ENCODE measurements around the gene GP1BA. TPM values are rescaled to one million over a fixed set of nuclear protein-coding genes. Genes with fewer than 3 reads are reported as not detected.
A peak's percentile ranks its signal among the peaks of the same experiment; 100 is the strongest.

The GP1BA gene
- total RNA-seq, 4 donors from 2014 or later: not detected

- no peak for DNase-seq (ENCODE audit: low spot score in 2 of 2)
Measured at GRCh38 chr17:4940555-4941318, 8.7 kb downstream of the GP1BA start.

DNA sequence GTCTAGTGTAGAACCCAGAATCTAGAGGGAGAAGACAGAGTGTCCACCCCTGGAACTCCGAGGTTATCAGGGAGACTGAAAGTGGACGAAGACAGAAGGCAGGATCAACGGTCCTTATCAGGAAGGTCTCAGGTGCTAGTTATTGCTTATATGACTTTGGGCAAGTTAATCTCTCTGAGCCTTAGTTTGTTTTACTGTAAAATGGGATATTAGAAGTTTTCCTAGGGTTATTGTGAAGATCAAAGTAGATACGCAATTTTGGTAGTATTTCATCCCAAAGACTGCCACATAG lies 9.2 kb downstream of the GP1BA start:
- TF ChIP-seq POLR2A (IDR thresholded peaks at IDR 0.05) (no peak), EP300 (IDR thresholded peaks at IDR 0.05) (no peak), POLR2AphosphoS5 (IDR thresholded peaks at IDR 0.05) (no peak)
- TF ChIP-seq, protein P1, sequence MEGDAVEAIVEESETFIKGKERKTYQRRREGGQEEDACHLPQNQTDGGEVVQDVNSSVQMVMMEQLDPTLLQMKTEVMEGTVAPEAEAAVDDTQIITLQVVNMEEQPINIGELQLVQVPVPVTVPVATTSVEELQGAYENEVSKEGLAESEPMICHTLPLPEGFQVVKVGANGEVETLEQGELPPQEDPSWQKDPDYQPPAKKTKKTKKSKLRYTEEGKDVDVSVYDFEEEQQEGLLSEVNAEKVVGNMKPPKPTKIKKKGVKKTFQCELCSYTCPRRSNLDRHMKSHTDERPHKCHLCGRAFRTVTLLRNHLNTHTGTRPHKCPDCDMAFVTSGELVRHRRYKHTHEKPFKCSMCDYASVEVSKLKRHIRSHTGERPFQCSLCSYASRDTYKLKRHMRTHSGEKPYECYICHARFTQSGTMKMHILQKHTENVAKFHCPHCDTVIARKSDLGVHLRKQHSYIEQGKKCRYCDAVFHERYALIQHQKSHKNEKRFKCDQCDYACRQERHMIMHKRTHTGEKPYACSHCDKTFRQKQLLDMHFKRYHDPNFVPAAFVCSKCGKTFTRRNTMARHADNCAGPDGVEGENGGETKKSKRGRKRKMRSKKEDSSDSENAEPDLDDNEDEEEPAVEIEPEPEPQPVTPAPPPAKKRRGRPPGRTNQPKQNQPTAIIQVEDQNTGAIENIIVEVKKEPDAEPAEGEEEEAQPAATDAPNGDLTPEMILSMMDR (IDR thresholded peaks at IDR 0.05): no peak
- no peak for DNase-seq (ENCODE audit: low spot score in 2 of 2)
- Histone ChIP-seq H3K36me3 (peaks cover 49% of the 10 kb centered on the region), H3K27me3 (no peaks in the 10 kb centered on the region), H3K27ac (peak overlapping the region; percentile 96), H3K9me3 (no peaks in the 10 kb centered on the region), H3K4me3 (peak overlapping the region; percentile 68), H3K4me1 (peaks cover 69% of the 10 kb centered on the region)
- 52% methylated on average over 4 of the region's 4 CpGs for WGBS

More at GRCh38 chr17:4940555-4941318, 8.7 kb downstream of the GP1BA start:
- TF ChIP-seq POLR2A (IDR thresholded peaks at IDR 0.05) (no peak), POLR2AphosphoS5 (IDR thresholded peaks at IDR 0.05) (no peak), EP300 (IDR thresholded peaks at IDR 0.05) (no peak)
- TF ChIP-seq, protein P1 (IDR thresholded peaks at IDR 0.05): no peak
- H3K9me3 ChIP-seq: no peaks in the 10 kb centered on the region
- no peaks in the 10 kb centered on the region for H3K27me3 ChIP-seq
- WGBS: 1% methylated on average over 29 of the region's 29 CpGs
- H3K4me3 ChIP-seq: peak overlapping the region; percentile 68
- peaks cover 53% of the 10 kb centered on the region for H3K36me3 ChIP-seq
- peaks cover 64% of the 10 kb centered on the region for H3K4me1 ChIP-seq
- H3K27ac ChIP-seq: peak overlapping the region; percentile 96

DNA sequence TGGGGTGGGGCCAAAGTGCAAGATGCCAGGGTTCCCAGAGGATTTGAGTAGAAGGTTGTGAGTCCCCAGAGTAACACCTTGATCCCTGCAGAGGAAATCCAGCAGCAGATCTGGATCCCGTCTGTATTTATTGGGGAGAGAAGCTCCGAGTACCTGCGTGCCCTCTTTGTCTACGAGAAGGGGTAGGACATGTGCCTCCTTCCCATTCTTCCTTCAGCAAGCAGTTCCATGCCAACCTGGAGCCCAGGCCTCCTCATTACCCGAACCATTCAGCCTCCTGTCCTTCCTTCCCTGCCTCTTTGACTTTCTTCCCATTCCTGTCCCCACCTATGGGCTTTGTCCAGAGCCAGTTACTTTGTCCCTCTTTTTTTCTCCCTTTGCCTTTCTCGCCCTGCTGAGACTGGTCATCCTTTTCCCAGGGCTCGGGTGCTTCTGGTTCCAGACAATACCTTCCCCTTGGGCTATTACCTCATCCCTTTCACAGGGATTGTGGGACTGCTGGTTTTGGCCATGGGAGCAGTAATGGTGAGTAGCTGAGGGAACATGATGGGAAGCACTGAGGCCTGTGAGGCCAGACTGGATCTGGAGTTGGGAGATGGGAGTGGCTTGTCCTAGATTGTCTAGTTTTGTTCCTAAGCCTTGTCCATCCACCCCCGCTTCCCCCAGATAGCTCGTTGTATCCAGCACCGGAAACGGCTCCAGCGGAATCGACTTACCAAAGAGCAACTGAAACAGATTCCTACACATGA lies 10.9 kb downstream of the GP1BA start:
- Histone ChIP-seq H3K27ac (no peak overlapping the region), H3K4me3 (no peak overlapping the region), H3K9me3 (no peaks in the 10 kb centered on the region), H3K27me3 (no peaks in the 10 kb centered on the region), H3K36me3 (peaks cover 33% of the 10 kb centered on the region), H3K4me1 (peaks cover 83% of the 10 kb centered on the region)
- TF ChIP-seq POLR2AphosphoS5 (IDR thresholded peaks at IDR 0.05): no peak
- TF ChIP-seq, protein P1 (IDR thresholded peaks at IDR 0.05): no peak
- no peak for TF ChIP-seq POLR2A (IDR thresholded peaks at IDR 0.05)
- no peak for TF ChIP-seq EP300 (IDR thresholded peaks at IDR 0.05)
- DNase-seq (ENCODE audit: low spot score in 2 of 2): no peak
- WGBS: 66% methylated on average over 13 of the region's 13 CpGs

DNA sequence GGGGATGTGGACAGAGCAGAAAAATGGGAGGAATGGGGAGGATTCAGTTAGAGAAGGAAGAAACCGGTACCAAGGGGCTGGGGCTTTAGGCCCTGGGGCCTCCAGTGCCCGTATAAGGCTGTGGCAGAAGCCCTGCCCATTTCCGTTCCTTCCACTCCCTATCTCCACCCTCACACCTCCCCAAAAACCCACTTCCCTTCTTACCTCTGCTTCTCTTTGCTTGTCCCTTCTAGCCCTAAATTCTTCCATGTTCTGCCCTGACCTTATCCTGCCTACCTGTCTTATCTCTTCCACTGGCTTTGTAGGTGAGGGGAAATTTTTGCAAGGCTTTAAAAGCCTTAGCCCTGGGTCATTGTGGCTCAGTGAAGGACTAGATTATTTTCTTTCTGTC lies 12.1 kb downstream of the GP1BA start:
- TF ChIP-seq POLR2AphosphoS5 (IDR thresholded peaks at IDR 0.05): no peak
- TF ChIP-seq, protein P1 (IDR thresholded peaks at IDR 0.05): no peak
- TF ChIP-seq EP300 (IDR thresholded peaks at IDR 0.05): no peak
- TF ChIP-seq POLR2A (IDR thresholded peaks at IDR 0.05): no peak
- Histone ChIP-seq H3K27ac (peak overlapping the region; percentile 98), H3K4me3 (no peak overlapping the region), H3K27me3 (no peaks in the 10 kb centered on the region), H3K9me3 (no peaks in the 10 kb centered on the region), H3K36me3 (peaks cover 30% of the 10 kb centered on the region), H3K4me1 (peaks cover 74% of the 10 kb centered on the region)
- no peak for DNase-seq (ENCODE audit: low spot score in 2 of 2)
- 31% methylated on average over 3 of the region's 3 CpGs for WGBS

DNA sequence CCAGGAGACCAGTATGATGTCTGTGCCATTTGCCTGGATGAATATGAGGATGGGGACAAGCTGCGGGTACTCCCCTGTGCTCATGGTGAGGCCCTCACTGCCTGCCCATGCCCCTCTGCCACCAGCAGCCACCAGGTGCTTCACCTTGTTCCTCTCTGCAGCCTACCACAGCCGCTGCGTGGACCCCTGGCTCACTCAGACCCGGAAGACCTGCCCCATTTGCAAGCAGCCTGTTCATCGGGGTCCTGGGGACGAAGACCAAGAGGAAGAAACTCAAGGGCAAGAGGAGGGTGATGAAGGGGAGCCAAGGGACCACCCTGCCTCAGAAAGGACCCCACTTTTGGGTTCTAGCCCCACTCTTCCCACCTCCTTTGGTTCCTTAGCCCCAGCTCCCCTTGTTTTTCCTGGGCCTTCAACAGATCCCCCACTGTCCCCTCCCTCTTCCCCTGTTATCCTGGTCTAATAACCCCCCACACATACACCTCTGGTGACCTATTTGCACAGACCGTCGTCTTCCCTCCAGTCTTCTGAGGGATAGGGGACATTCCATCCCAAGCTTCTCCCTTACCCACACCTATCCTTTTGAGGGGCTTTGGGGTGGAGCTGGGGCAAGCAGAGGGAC lies 12.6 kb downstream of the GP1BA start:
- WGBS: 58% methylated on average over 7 of the region's 8 CpGs
- TF ChIP-seq, protein P1 (IDR thresholded peaks at IDR 0.05): no peak
- TF ChIP-seq POLR2AphosphoS5 (IDR thresholded peaks at IDR 0.05) (no peak), EP300 (IDR thresholded peaks at IDR 0.05) (no peak), POLR2A (IDR thresholded peaks at IDR 0.05) (no peak)
- peaks cover 73% of the 10 kb centered on the region for H3K4me1 ChIP-seq

More for the DNA sequence above, 12.6 kb downstream of the GP1BA start:
- no peak for DNase-seq (ENCODE audit: low spot score in 2 of 2)
- no peaks in the 10 kb centered on the region for H3K27me3 ChIP-seq
- peak overlapping the region; percentile 98 for H3K27ac ChIP-seq
- no peaks in the 10 kb centered on the region for H3K9me3 ChIP-seq
- no peak overlapping the region for H3K4me3 ChIP-seq
- H3K36me3 ChIP-seq: peaks cover 30% of the 10 kb centered on the region

All from suprapubic skin (tissue), 4 donors.